ENCODE data around the gene HS3ST4.

GRCh38 chr16:25888868-25889267 is 197.1 kb downstream of the HS3ST4 start:
- TF ChIP-seq CTCF (IDR thresholded peaks at IDR 0.05) (no peak), POLR2A (IDR thresholded peaks at IDR 0.05) (no peak)

All from thyroid gland (tissue), 4 donors.